Duodenal mucosa (tissue), 2 donors: ENCODE data around the gene CELA3B.

Experiments used
- H3K27ac ChIP-seq: one replicate; pipeline ENCODE4 v1.7.0; 2013; ENCODE audit warnings: low read depth, low read length
- H3K27me3 ChIP-seq, 2 donors: one replicate each; pipeline ENCODE4 v1.7.0; 2013; ENCODE audit warnings: low read length in 2 of 2, control low read depth in 1 of 2; ENCODE audit not compliant: insufficient read depth in 2 of 2, control insufficient read depth in 1 of 2
- H3K36me3 ChIP-seq, 2 donors: one replicate each; pipeline ENCODE4 v1.7.0; 2013; ENCODE audit warnings: low read length in 2 of 2, control low read depth in 1 of 2; ENCODE audit not compliant: insufficient read depth in 2 of 2, control insufficient read depth in 1 of 2
- H3K4me1 ChIP-seq, 2 donors: one replicate each; pipeline ENCODE4 v1.7.0; 2013; ENCODE audit warnings: low read length in 2 of 2, control low read depth in 1 of 2; ENCODE audit not compliant: insufficient read depth in 2 of 2, control insufficient read depth in 1 of 2
- H3K4me3 ChIP-seq, 2 donors: one replicate each; pipeline ENCODE4 v1.7.0; 2013; ENCODE audit warnings: low read length in 2 of 2, low read depth in 1 of 2
- H3K9ac ChIP-seq, 2 donors: one replicate each; pipeline ENCODE4 v1.7.0; 2013; ENCODE audit warnings: low read length in 2 of 2, low read depth in 1 of 2
- H3K9me3 ChIP-seq, 2 donors: one replicate each; pipeline ENCODE4 v1.7.0; 2013; ENCODE audit warnings: low read length in 2 of 2, control low read depth in 1 of 2; ENCODE audit not compliant: control insufficient read depth in 1 of 2

Gene CELA3B

GRCh38 chr1:21944733-21945073 is 32.1 kb upstream of the CELA3B start:
- H3K9ac ChIP-seq, result no peak overlapping the region
- H3K9me3 ChIP-seq, result no peaks in the 10 kb centered on the region
- no peaks in the 10 kb centered on the region for H3K27me3 ChIP-seq
- no peak overlapping the region for H3K4me3 ChIP-seq
- no peaks in the 10 kb centered on the region for H3K36me3 ChIP-seq
- no peak overlapping the region for H3K27ac ChIP-seq
- peaks cover 0 to 3% of the 10 kb centered on the region in 2 donors for H3K4me1 ChIP-seq

- Histone ChIP-seq H3K9me3 (no peaks in the 10 kb centered on the region), H3K27me3 (no peaks in the 10 kb centered on the region), H3K9ac (no peak overlapping the region), H3K36me3 (no peaks in the 10 kb centered on the region), H3K27ac (no peak overlapping the region), H3K4me1 (peaks cover 0 to 3% of the 10 kb centered on the region in 2 donors), H3K4me3 (no peak overlapping the region)
These were observed 29.8 kb upstream of the CELA3B start for GRCh38 chr1:21946836-21947587.

DNA sequence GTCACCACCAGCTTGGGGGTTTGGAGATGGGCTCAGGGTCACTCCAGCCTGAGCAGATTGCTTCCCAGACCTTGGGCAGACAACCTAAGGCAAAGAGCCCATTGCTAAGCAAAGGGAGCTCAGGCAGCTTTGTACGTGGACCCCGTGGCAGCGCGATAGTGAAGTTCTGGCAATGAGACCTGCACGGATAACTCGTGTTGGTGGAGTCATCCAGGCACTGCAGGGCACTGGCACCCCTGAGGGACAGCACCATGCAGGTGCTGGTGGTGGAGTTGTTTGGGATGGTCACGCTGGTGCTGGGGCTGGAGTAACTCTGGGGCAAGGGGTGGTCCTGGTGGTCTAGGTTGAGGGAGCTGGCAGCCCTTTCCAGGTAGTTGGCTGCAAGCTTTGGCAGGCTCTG is 26.1 kb upstream of the CELA3B start:
- Histone ChIP-seq H3K9ac (no peak overlapping the region), H3K27ac (no peak overlapping the region), H3K36me3 (no peaks in the 10 kb centered on the region), H3K4me1 (peaks cover 3 to 4% of the 10 kb centered on the region in 2 donors), H3K9me3 (no peaks in the 10 kb centered on the region), H3K4me3 (no peak overlapping the region), H3K27me3 (no peaks in the 10 kb centered on the region)

GRCh38 chr1:21951226-21951870 is 25.5 kb upstream of the CELA3B start:
- Histone ChIP-seq H3K27ac (no peak overlapping the region), H3K36me3 (no peaks in the 10 kb centered on the region), H3K4me3 (no peak overlapping the region), H3K9me3 (no peaks in the 10 kb centered on the region), H3K9ac (no peak overlapping the region), H3K4me1 (peaks cover 8 to 10% of the 10 kb centered on the region in 2 donors), H3K27me3 (no peaks in the 10 kb centered on the region)

- Histone ChIP-seq H3K9ac (no peak overlapping the region), H3K27ac (no peak overlapping the region)
These were observed 23.9 kb upstream of the CELA3B start for GRCh38 chr1:21952786-21953520.

GRCh38 chr1:21955058-21955457 is 21.8 kb upstream of the CELA3B start:
- H3K27ac ChIP-seq, result no peak overlapping the region

More at GRCh38 chr1:21952786-21953520, 23.9 kb upstream of the CELA3B start:
- no peak overlapping the region for H3K4me3 ChIP-seq
- H3K27me3 ChIP-seq, result no peaks in the 10 kb centered on the region
- no peaks in the 10 kb centered on the region for H3K9me3 ChIP-seq
- peaks cover 20 to 23% of the 10 kb centered on the region in 2 donors for H3K4me1 ChIP-seq
- no peaks in the 10 kb centered on the region for H3K36me3 ChIP-seq

GRCh38 chr1:21955501-21956281 is 21.1 kb upstream of the CELA3B start:
- H3K9me3 ChIP-seq, result no peaks in the 10 kb centered on the region
- peaks cover 20 to 23% of the 10 kb centered on the region in 2 donors for H3K4me1 ChIP-seq
- H3K27ac ChIP-seq, result no peak overlapping the region
- H3K4me3 ChIP-seq, result no peak overlapping the region
- H3K27me3 ChIP-seq, result no peaks in the 10 kb centered on the region
- no peaks in the 10 kb centered on the region for H3K36me3 ChIP-seq
- no peak overlapping the region for H3K9ac ChIP-seq

More at GRCh38 chr1:21955058-21955457, 21.8 kb upstream of the CELA3B start:
- Histone ChIP-seq H3K27me3 (no peaks in the 10 kb centered on the region), H3K9ac (no peak overlapping the region), H3K9me3 (no peaks in the 10 kb centered on the region), H3K36me3 (no peaks in the 10 kb centered on the region), H3K4me1 (peaks cover 20 to 23% of the 10 kb centered on the region in 2 donors), H3K4me3 (no peak overlapping the region)

GRCh38 chr1:21956720-21957552 is 19.9 kb upstream of the CELA3B start:
- Histone ChIP-seq H3K36me3 (no peaks in the 10 kb centered on the region), H3K27me3 (no peaks in the 10 kb centered on the region), H3K4me1 (peaks cover 20 to 23% of the 10 kb centered on the region in 2 donors), H3K27ac (no peak overlapping the region), H3K9ac (peak overlapping the region; percentile 27 to 35), H3K9me3 (no peaks in the 10 kb centered on the region), H3K4me3 (peak overlapping the region in 1 of 2 donors; percentile 29)

DNA sequence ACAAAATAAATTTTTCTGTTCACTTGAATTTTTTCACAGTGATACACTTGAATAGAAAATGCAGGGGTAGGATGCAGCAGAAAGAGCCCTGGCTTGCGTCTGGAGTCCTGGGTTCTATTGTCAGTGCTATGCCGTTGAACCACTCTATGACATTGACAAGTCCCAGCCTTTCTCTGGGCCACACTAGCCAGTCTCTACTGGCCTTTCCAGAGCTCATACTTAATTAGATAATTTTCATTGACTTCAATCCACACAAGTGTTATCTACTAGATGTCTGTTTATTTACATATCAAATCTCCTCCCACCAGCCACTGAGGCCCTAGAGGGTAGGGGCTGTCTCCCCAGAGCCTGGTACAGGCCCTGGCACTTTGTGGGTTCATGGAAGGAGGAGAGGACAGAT is 15.5 kb upstream of the CELA3B start:
- Histone ChIP-seq H3K4me3 (no peak overlapping the region), H3K9ac (no peak overlapping the region), H3K27ac (no peak overlapping the region), H3K36me3 (no peaks in the 10 kb centered on the region), H3K9me3 (no peaks in the 10 kb centered on the region), H3K27me3 (no peaks in the 10 kb centered on the region), H3K4me1 (peaks cover 13 to 14% of the 10 kb centered on the region in 2 donors)
